Neural cell (in vitro differentiated cells): Measurements from ENCODE around the gene ITPK1. TPM values are rescaled to one million over a fixed set of nuclear protein-coding genes. Genes with fewer than 3 reads are reported as not detected.

Experiments
- H2AFZ ChIP-seq: fragments of 200-600, 300-800 bp; sonication (generic), shearing (Covaris generic); 2 replicates; pipeline ENCODE4 v1.6.0; 2014; ENCODE audit warnings: low read depth, mild to moderate bottlenecking, antibody characterized with exemption, low read length, moderate library complexity
- H3F3A ChIP-seq: fragments of 200-600 bp; shearing (Covaris generic); 2 replicates; pipeline ENCODE4 v1.6.1; 2016; ENCODE audit warnings: mild to moderate bottlenecking, moderate library complexity, mixed read lengths, antibody characterized with exemption, low read length; ENCODE audit not compliant: insufficient read depth, poor library complexity, severe bottlenecking
- H3K27ac ChIP-seq: fragments of 200-600, 300-800 bp; sonication (generic), shearing (Covaris generic); 2 replicates; pipeline ENCODE4 v1.5.1; 2014; ENCODE audit warnings: mild to moderate bottlenecking, low read length, moderate library complexity
- H3K27me3 ChIP-seq: fragments of 300-800, 200-600 bp; sonication (generic), shearing (Covaris generic); 2 replicates; pipeline ENCODE4 v1.6.0; 2014; ENCODE audit warnings: mild to moderate bottlenecking, low read depth, low read length, moderate library complexity; ENCODE audit not compliant: insufficient read depth
- H3K36me3 ChIP-seq: fragments of 300-800, 200-600 bp; sonication (generic), shearing (Covaris generic); 2 replicates; pipeline ENCODE4 v1.5.1; 2014; ENCODE audit warnings: mild to moderate bottlenecking, antibody characterized with exemption, low read length, moderate library complexity; ENCODE audit not compliant: insufficient read depth
- H3K4me2 ChIP-seq: fragments of 300-800, 200-600 bp; sonication (generic), shearing (Covaris generic); 2 replicates; pipeline ENCODE4 v1.6.0; 2014; ENCODE audit warnings: mild to moderate bottlenecking, low read length
- H3K4me3 ChIP-seq: fragments of 300-800, 200-600 bp; sonication (generic), shearing (Covaris generic); 2 replicates; pipeline ENCODE4 v1.5.1; 2014; ENCODE audit warnings: mild to moderate bottlenecking, low read length, moderate library complexity
- H3K79me2 ChIP-seq: fragments of 200-600 bp; shearing (Covaris generic); replicated peaks from 2 replicates; pipeline ENCODE4 v1.6.0; 2014; ENCODE audit warnings: mild to moderate bottlenecking, low read length, moderate library complexity; ENCODE audit not compliant: insufficient read depth
- H3K9ac ChIP-seq: fragments of 300-800, 200-600 bp; sonication (generic), shearing (Covaris generic); 2 replicates; pipeline ENCODE4 v1.6.1; 2016; ENCODE audit warnings: mild to moderate bottlenecking, low read length, mixed read lengths
- H3K9me2 ChIP-seq: fragments of 200-600 bp; shearing (Covaris generic); 2 replicates; pipeline ENCODE4 v1.6.1; 2016; ENCODE audit warnings: mild to moderate bottlenecking, low read length, mixed read lengths; ENCODE audit not compliant: insufficient read depth
- H3K9me3 ChIP-seq: fragments of 200-600, 300-800 bp; sonication (generic), shearing (Covaris generic); 2 replicates; pipeline ENCODE4 v1.6.1; 2016; ENCODE audit warnings: mild to moderate bottlenecking, mixed run types, low read length, moderate library complexity, mixed read lengths
- H4K20me1 ChIP-seq: fragments of 200-600 bp; shearing (Covaris generic); 2 replicates; pipeline ENCODE4 v1.6.1; 2016; ENCODE audit warnings: mild to moderate bottlenecking, mixed run types; ENCODE audit not compliant: insufficient read depth
- CTCF ChIP-seq: fragments of 450-650 bp; IDR thresholded peaks from 2 replicates; pipeline ENCODE4 v1.5.1; 2014; ENCODE audit warnings: antibody characterized with exemption, mild to moderate bottlenecking, moderate library complexity; ENCODE audit not compliant: poor library complexity, severe bottlenecking
- EP300 ChIP-seq: fragments of 450-650 bp; conservative IDR thresholded peaks from 2 replicates; pipeline ENCODE4 v1.6.1; 2014; ENCODE audit warnings: antibody characterized with exemption, mild to moderate bottlenecking, moderate library complexity; ENCODE audit not compliant: poor library complexity, severe bottlenecking
- EZH2 ChIP-seq: fragments of 200-600, 300-800 bp; shearing (Covaris generic), sonication (generic); IDR thresholded peaks from 2 replicates; pipeline ENCODE4 v1.6.1; 2014; ENCODE audit warnings: antibody characterized with exemption, low read length, borderline replicate concordance, mild to moderate bottlenecking; ENCODE audit not compliant: insufficient read depth, poor library complexity, severe bottlenecking
- MXI1 ChIP-seq: fragments of 450-650 bp; conservative IDR thresholded peaks from 2 replicates; pipeline ENCODE4 v1.6.1; 2014; ENCODE audit warnings: antibody characterized with exemption, mild to moderate bottlenecking; ENCODE audit not compliant: poor library complexity, severe bottlenecking
- POLR2AphosphoS5 ChIP-seq: IDR thresholded peaks from 2 replicates; pipeline ENCODE4 v1.6.1; 2012
- RAD21 ChIP-seq: fragments of 450-650 bp; conservative IDR thresholded peaks from 2 replicates; pipeline ENCODE4 v1.6.1; 2014; ENCODE audit warnings: antibody characterized with exemption, mild to moderate bottlenecking, moderate library complexity
- REST ChIP-seq: IDR thresholded peaks from 2 replicates; pipeline ENCODE4 v1.6.1; 2012; ENCODE audit warnings: borderline replicate concordance
- SMC3 ChIP-seq: fragments of 450-650 bp; conservative IDR thresholded peaks from 2 replicates; pipeline ENCODE4 v1.6.1; 2014; ENCODE audit warnings: antibody characterized with exemption, mild to moderate bottlenecking, moderate library complexity; ENCODE audit not compliant: poor library complexity
- polyA plus RNA-seq: library from polyadenylated mRNA; depleted of rRNA; stranded (reverse); fragments of >200 nt; gene quantifications from 2 replicates; pipeline ENCODE4 v1.2.3, GENCODE V29; 2014

Gene ITPK1
- polyA plus RNA-seq, 1 donor from 2014 or later, result 65.0 TPM

GRCh38 chr14:93104961-93105360 is 10.8 kb downstream of the ITPK1 start:
- no peak overlapping the region for H3K9ac ChIP-seq
- H3F3A ChIP-seq, result no peaks in the 10 kb centered on the region
- H3K27ac ChIP-seq, result no peak overlapping the region
- H3K27me3 ChIP-seq, result no peaks in the 10 kb centered on the region
- H3K4me2 ChIP-seq, result no peak overlapping the region
- no peaks in the 10 kb centered on the region for H4K20me1 ChIP-seq
- TF ChIP-seq SMC3 (no peak), MXI1 (no peak), POLR2AphosphoS5 (no peak), REST (no peak), CTCF (no peak)
- H3K9me3 ChIP-seq, result no peaks in the 10 kb centered on the region
- H2AFZ ChIP-seq, result no peak overlapping the region
- no peaks in the 10 kb centered on the region for H3K36me3 ChIP-seq
- H3K4me3 ChIP-seq, result no peak overlapping the region
- H3K9me2 ChIP-seq, result no peaks in the 10 kb centered on the region
- H3K79me2 ChIP-seq, result peaks cover 16% of the 10 kb centered on the region

GRCh38 chr14:93103392-93104080 is 12.2 kb downstream of the ITPK1 start:
- no peak overlapping the region for H3K4me3 ChIP-seq
- no peaks in the 10 kb centered on the region for H3K9me3 ChIP-seq
- no peak overlapping the region for H3K9ac ChIP-seq
- H3F3A ChIP-seq, result no peaks in the 10 kb centered on the region
- no peak overlapping the region for H3K4me2 ChIP-seq
- no peak overlapping the region for H2AFZ ChIP-seq
- TF ChIP-seq REST, result no peak
- TF ChIP-seq EZH2, result no peak
- TF ChIP-seq EP300, result no peak
- no peak for TF ChIP-seq RAD21
- no peak for TF ChIP-seq SMC3
- H3K79me2 ChIP-seq, result peaks cover 8% of the 10 kb centered on the region
- no peaks in the 10 kb centered on the region for H3K9me2 ChIP-seq
- H3K27me3 ChIP-seq, result no peaks in the 10 kb centered on the region
- H3K36me3 ChIP-seq, result no peaks in the 10 kb centered on the region
- no peaks in the 10 kb centered on the region for H4K20me1 ChIP-seq
- H3K27ac ChIP-seq, result no peak overlapping the region
